ENCODE measurements around the gene MDM4. TPM values are rescaled to one million over a fixed set of nuclear protein-coding genes. Genes with fewer than 3 reads are reported as not detected.
A peak's percentile ranks its signal among the peaks of the same experiment; 100 is the strongest.
"Not testable (repeated sequence)": the region's sequence is repeated elsewhere in the genome, so short reads cannot be mapped to it uniquely, and the experiment has no call there.

The MDM4 gene
- total RNA-seq, 3 donors from 2014 or later, result 57.4 to 70.3 (median 66.0) TPM

- Mint-ChIP-seq H3K4me3 (no peak overlapping the region), H3K36me3 (ENCODE audit: insufficient read depth) (peaks cover 39% of the 10 kb centered on the region), H3K9me3 (no peaks in the 10 kb centered on the region), H3K4me1 (ENCODE audit: low read depth) (peaks cover 24% of the 10 kb centered on the region), H3K27me3 (ENCODE audit: low read depth) (no peaks in the 10 kb centered on the region)
- no peak for DNase-seq
- no peak for ATAC-seq
Measured at GRCh38 chr1:204568576-204569315, 52.5 kb downstream of the MDM4 start.

DNA sequence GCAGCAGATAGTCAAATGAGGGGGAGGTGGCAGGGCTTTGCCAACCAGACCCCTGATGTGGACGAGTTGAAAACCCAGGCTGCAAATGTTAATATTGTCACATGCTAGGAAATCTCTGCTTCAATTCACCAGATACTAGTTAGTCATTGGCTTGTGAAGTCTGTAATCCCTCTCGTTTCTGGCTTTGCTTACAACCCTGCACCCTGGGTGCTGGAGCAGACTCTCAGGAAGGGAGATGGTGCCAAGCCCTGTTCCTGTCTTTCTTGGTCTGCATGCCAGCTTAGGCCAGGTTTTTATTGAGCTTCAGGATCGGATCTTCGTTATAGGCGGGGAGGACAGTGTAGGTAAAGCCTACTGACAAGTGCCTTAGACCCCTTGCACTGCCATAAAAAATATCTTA, 53.3 kb downstream of the MDM4 start:
- no peaks in the 10 kb centered on the region for H3K9me3 Mint-ChIP-seq
- ATAC-seq (no peak), DNase-seq (no peak)
- H3K4me3 Mint-ChIP-seq, result no peak overlapping the region
- peaks cover 19% of the 10 kb centered on the region for H3K4me1 Mint-ChIP-seq (ENCODE audit: low read depth)
- H3K36me3 Mint-ChIP-seq (ENCODE audit: insufficient read depth), result peaks cover 38% of the 10 kb centered on the region
- no peaks in the 10 kb centered on the region for H3K27me3 Mint-ChIP-seq (ENCODE audit: low read depth)

- not testable (repeated sequence) for H3K9me3 Mint-ChIP-seq
Measured at GRCh38 chr1:204570021-204570420, 53.8 kb downstream of the MDM4 start.

DNA sequence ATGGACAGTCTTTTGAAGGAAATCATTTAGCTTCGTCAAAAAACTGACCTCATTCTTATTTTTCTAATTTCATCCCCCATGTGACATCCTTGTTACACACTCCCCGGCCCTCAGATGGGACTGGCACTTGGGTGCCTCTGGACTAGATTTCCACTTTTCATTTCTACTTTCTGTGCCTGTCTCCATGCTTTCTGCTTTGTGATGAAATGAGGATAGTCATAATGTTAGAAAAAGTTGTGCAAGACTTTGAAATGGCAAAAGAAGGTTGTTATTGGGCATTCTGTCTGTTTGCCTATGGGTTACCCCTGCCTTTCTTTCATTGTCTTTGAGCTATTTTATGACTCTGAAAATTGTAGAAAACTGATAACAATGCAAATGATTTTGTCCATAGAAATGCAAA, 54.9 kb downstream of the MDM4 start:
- no peak for DNase-seq
- ATAC-seq, result no peak

More at GRCh38 chr1:204570021-204570420, 53.8 kb downstream of the MDM4 start:
- Mint-ChIP-seq H3K36me3 (ENCODE audit: insufficient read depth) (peaks cover 36% of the 10 kb centered on the region), H3K4me1 (ENCODE audit: low read depth) (peaks cover 14% of the 10 kb centered on the region)
- not testable (repeated sequence) for H3K4me3 Mint-ChIP-seq; ATAC-seq; DNase-seq; H3K27me3 Mint-ChIP-seq (ENCODE audit: low read depth)

DNA sequence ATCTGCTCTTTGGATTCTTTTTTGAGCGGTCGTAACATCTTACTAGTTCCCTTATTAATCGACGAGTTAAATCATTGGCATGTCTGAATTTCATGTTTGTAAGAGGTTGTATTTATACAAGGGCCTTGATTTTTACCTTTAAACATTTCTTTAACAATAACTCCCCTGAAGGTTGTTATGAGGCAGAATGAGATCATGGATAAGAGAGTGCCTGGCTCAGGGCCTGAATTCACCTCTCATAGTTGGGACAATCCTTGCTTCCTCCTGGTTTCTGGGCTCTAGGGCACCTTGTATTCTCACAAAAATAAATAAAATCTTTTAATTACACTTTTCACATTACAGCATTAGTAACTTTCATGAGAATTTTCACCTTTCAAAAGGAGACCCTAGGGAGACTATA, 55.4 kb downstream of the MDM4 start:
- no peaks in the 10 kb centered on the region for H3K9me3 Mint-ChIP-seq
- peaks cover 1% of the 10 kb centered on the region for H3K4me1 Mint-ChIP-seq (ENCODE audit: low read depth)
- no peak overlapping the region for H3K4me3 Mint-ChIP-seq
- ATAC-seq (no peak), DNase-seq (no peak)
- no peaks in the 10 kb centered on the region for H3K27me3 Mint-ChIP-seq (ENCODE audit: low read depth)
- peaks cover 36% of the 10 kb centered on the region for H3K36me3 Mint-ChIP-seq (ENCODE audit: insufficient read depth)

More for the DNA sequence above, 54.9 kb downstream of the MDM4 start:
- H3K4me3 Mint-ChIP-seq, result no peak overlapping the region
- peaks cover 4% of the 10 kb centered on the region for H3K4me1 Mint-ChIP-seq (ENCODE audit: low read depth)
- no peaks in the 10 kb centered on the region for H3K9me3 Mint-ChIP-seq
- H3K36me3 Mint-ChIP-seq (ENCODE audit: insufficient read depth), result peaks cover 36% of the 10 kb centered on the region
- H3K27me3 Mint-ChIP-seq (ENCODE audit: low read depth), result no peaks in the 10 kb centered on the region

GRCh38 chr1:204572923-204573922, 57.0 kb downstream of the MDM4 start:
- peaks cover 30% of the 10 kb centered on the region for H3K36me3 Mint-ChIP-seq (ENCODE audit: insufficient read depth)
- H3K9me3 Mint-ChIP-seq, result no peaks in the 10 kb centered on the region
- DNase-seq (no peak), ATAC-seq (no peak)
- no peak overlapping the region for H3K4me3 Mint-ChIP-seq
- H3K27me3 Mint-ChIP-seq (ENCODE audit: low read depth), result no peaks in the 10 kb centered on the region
- H3K4me1 Mint-ChIP-seq (ENCODE audit: low read depth), result peaks cover 1% of the 10 kb centered on the region

GRCh38 chr1:204574016-204574864, 58.0 kb downstream of the MDM4 start:
- Mint-ChIP-seq H3K4me1 (ENCODE audit: low read depth) (peaks cover 11% of the 10 kb centered on the region), H3K36me3 (ENCODE audit: insufficient read depth) (peaks cover 24% of the 10 kb centered on the region), H3K9me3 (no peaks in the 10 kb centered on the region), H3K4me3 (no peak overlapping the region), H3K27me3 (ENCODE audit: low read depth) (no peaks in the 10 kb centered on the region)
- DNase-seq (no peak), ATAC-seq (no peak)

GRCh38 chr1:204574865-204575163, 58.6 kb downstream of the MDM4 start:
- no peaks in the 10 kb centered on the region for H3K27me3 Mint-ChIP-seq (ENCODE audit: low read depth)
- H3K4me1 Mint-ChIP-seq (ENCODE audit: low read depth), result peaks cover 17% of the 10 kb centered on the region
- H3K4me3 Mint-ChIP-seq, result no peak overlapping the region
- H3K36me3 Mint-ChIP-seq (ENCODE audit: insufficient read depth), result peaks cover 20% of the 10 kb centered on the region
- no peaks in the 10 kb centered on the region for H3K9me3 Mint-ChIP-seq
- ATAC-seq (no peak), DNase-seq (no peak)

DNA sequence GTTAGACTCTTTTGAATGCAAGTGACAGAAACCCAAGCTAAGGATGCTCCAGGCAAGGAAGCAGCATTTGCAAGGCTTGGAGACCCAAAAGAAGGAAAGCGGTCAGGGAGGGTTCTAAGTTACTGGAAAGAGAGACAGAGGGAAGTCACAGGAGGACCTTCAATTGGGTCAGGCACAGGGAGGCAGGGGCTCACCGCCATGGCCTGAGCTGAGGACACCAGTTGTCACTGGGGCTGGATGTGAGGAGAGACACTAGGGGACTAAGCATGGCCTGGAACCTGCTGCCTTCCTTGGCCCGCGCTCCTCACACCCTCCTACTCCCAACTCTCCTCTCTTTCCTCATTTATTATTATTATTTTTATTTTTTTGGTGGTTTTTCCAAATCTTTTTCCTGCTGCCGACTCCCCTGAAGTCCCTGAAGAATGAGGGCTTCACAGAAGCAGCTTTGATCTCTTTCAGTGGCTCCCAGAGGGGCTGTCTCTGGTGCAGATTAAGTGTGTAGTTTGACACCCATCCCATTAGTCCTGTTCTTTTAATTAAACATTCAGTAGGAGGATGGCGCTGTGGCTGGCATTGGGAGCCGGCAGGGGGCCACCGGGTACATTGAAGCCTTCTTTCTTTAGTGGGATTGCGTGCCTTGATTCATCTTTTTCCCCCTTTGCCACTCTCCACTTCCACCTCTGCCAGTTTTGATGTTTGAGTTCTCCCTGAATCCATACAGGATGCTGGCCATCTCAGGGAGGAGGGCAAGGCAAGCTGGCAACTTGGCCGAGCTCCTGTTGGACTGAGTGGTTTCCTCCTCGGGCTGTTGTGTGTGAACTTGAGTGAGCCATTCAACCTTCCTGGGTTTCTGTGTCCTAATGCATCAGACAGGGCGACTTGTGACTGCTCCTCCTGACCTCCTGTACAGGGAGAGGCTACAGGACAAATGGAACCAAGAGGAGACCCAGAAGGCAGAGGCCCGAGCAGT, 59.3 kb downstream of the MDM4 start:
- H3K36me3 Mint-ChIP-seq (ENCODE audit: insufficient read depth), result peaks cover 16% of the 10 kb centered on the region
- H3K4me3 Mint-ChIP-seq, result no peak overlapping the region
- no peaks in the 10 kb centered on the region for H3K9me3 Mint-ChIP-seq
- ATAC-seq (no peak), DNase-seq (no peak)
- peaks cover 23% of the 10 kb centered on the region for H3K4me1 Mint-ChIP-seq (ENCODE audit: low read depth)
- no peaks in the 10 kb centered on the region for H3K27me3 Mint-ChIP-seq (ENCODE audit: low read depth)

DNA sequence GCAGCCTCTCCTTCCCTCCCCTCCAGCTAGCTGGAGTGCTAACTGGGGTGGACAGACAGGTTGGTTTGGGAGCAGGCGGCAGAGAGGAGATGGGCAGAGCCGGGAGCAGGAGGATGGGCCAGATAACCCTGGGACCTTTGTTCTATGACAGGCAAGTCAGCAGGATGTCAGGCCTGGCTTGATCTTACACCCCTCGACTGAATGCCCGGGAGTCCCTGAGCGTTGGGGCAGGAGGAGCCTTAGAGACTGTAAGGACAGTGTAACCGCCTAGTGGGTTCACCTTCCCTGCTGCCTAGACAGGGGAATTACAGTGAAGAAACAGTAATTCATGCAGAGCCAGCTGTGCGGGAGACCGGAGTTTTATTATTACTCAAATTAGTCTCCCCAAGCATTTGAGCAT, 60.2 kb downstream of the MDM4 start:
- no peak for DNase-seq

GRCh38 chr1:204577794-204578478, 61.7 kb downstream of the MDM4 start:
- Mint-ChIP-seq H3K36me3 (ENCODE audit: insufficient read depth) (peaks cover 10% of the 10 kb centered on the region), H3K4me1 (ENCODE audit: low read depth) (peaks cover 28% of the 10 kb centered on the region), H3K9me3 (no peaks in the 10 kb centered on the region), H3K4me3 (no peak overlapping the region), H3K27me3 (ENCODE audit: low read depth) (no peaks in the 10 kb centered on the region)
- ATAC-seq, result peak in 1 of 2 donors; percentile 4
- DNase-seq, result no peak

More for the DNA sequence above, 60.2 kb downstream of the MDM4 start:
- Mint-ChIP-seq H3K4me1 (ENCODE audit: low read depth) (peaks cover 26% of the 10 kb centered on the region), H3K4me3 (no peak overlapping the region), H3K9me3 (no peaks in the 10 kb centered on the region), H3K36me3 (ENCODE audit: insufficient read depth) (peaks cover 17% of the 10 kb centered on the region), H3K27me3 (ENCODE audit: low read depth) (no peaks in the 10 kb centered on the region)
- ATAC-seq, result no peak

GRCh38 chr1:204578867-204579664, 62.9 kb downstream of the MDM4 start:
- no peaks in the 10 kb centered on the region for H3K27me3 Mint-ChIP-seq (ENCODE audit: low read depth)
- peak overlapping the region; percentile 82 for H3K4me3 Mint-ChIP-seq
- no peaks in the 10 kb centered on the region for H3K9me3 Mint-ChIP-seq
- H3K36me3 Mint-ChIP-seq (ENCODE audit: insufficient read depth), result peaks cover 9% of the 10 kb centered on the region
- peaks cover 28% of the 10 kb centered on the region for H3K4me1 Mint-ChIP-seq (ENCODE audit: low read depth)
- ATAC-seq, result peak; percentile 80 to 87
- DNase-seq, result no peak

Measured in activated T-cell treated with anti-CD3 and anti-CD28 coated beads, Interleukin-2, amount 50 U/mL, for 4 hours (primary cell).